Keratinocyte (primary cell): ENCODE data around the gene TMEM19. TPM values are rescaled to one million over a fixed set of nuclear protein-coding genes. Genes with fewer than 3 reads are reported as not detected.

ENCODE experiments used
- DNase-seq: peaks from one replicate; pipeline ENCODE4 v3.0.0-alpha.2; 2011; ENCODE audit warnings: low read depth, missing footprints, low spot score
- FAIRE-seq: peaks from 2 replicates; lab custom pipeline; 2011; peaks lifted over from hg19 to GRCh38; lab: Jason Lieb, UNC
- H2AFZ ChIP-seq: 2 replicates; pipeline ENCODE4 v1.6.0; 2012; ENCODE audit warnings: low read length, control low read depth, inconsistent platforms; ENCODE audit not compliant: control insufficient read depth
- H3K27ac ChIP-seq: 2 replicates; pipeline ENCODE4 v1.5.1; 2011; ENCODE audit warnings: low read length; ENCODE audit not compliant: control insufficient read depth, insufficient read depth
- H3K27me3 ChIP-seq: 3 replicates; pipeline ENCODE4 v1.6.0; 2011; ENCODE audit warnings: low read length; ENCODE audit not compliant: control insufficient read depth, insufficient read depth; ENCODE audit errors: extremely low read depth
- H3K36me3 ChIP-seq, 2 experiments: 2 replicates in 1 of 2; 3 replicates in 1 of 2; pipeline ENCODE4 v1.5.1; 2011; ENCODE audit warnings: low read length in 2 of 2, mild to moderate bottlenecking in 1 of 2; ENCODE audit not compliant: control insufficient read depth in 2 of 2, insufficient read depth in 2 of 2; ENCODE audit errors: extremely low read depth in 1 of 2
- H3K4me1 ChIP-seq: 3 replicates; pipeline ENCODE4 v1.5.1; 2011; ENCODE audit warnings: low read length; ENCODE audit not compliant: control insufficient read depth, insufficient read depth; ENCODE audit errors: extremely low read depth
- H3K4me2 ChIP-seq: 3 replicates; pipeline ENCODE4 v1.6.0; 2011; ENCODE audit warnings: low read depth, low read length; ENCODE audit not compliant: control insufficient read depth, insufficient read depth; ENCODE audit errors: extremely low read depth
- H3K4me3 ChIP-seq, 3 experiments: fragments of 200-600 bp in 1 of 3; sonication (generic) in 1 of 3; 2 replicates in 2 of 3; 3 replicates in 1 of 3; pipeline ENCODE4 v1.5.1; 2011 to 2016; ENCODE audit warnings: low read length in 3 of 3, mild to moderate bottlenecking in 3 of 3, control low read depth in 2 of 3, inconsistent platforms in 1 of 3, low read depth in 1 of 3, mixed read lengths in 1 of 3, mixed run types in 1 of 3, moderate library complexity in 1 of 3; ENCODE audit not compliant: control insufficient read depth in 2 of 3, insufficient read depth in 2 of 3; ENCODE audit errors: extremely low read depth in 1 of 3
- H3K79me2 ChIP-seq: 2 replicates; pipeline ENCODE4 v1.6.0; 2012; ENCODE audit warnings: low read length; ENCODE audit not compliant: control insufficient read depth, insufficient read depth
- H3K9ac ChIP-seq: 3 replicates; pipeline ENCODE4 v1.6.0; 2011; ENCODE audit warnings: low read length; ENCODE audit not compliant: control insufficient read depth, insufficient read depth; ENCODE audit errors: extremely low read depth
- H3K9me1 ChIP-seq: 3 replicates; pipeline ENCODE4 v1.6.0; 2011; ENCODE audit warnings: low read length; ENCODE audit not compliant: control insufficient read depth, insufficient read depth; ENCODE audit errors: extremely low read depth
- H3K9me3 ChIP-seq: 2 replicates; pipeline ENCODE4 v1.5.1; 2012; ENCODE audit warnings: low read depth, low read length; ENCODE audit not compliant: control insufficient read depth
- H4K20me1 ChIP-seq: 3 replicates; pipeline ENCODE4 v1.6.0; 2011; ENCODE audit warnings: low read length; ENCODE audit not compliant: control insufficient read depth, insufficient read depth; ENCODE audit errors: extremely low read depth
- EZH2 ChIP-seq: IDR thresholded peaks from one replicate; pipeline ENCODE4 v1.6.1; 2012; ENCODE audit warnings: inconsistent platforms, mild to moderate bottlenecking, low read length, moderate library complexity
- dilution Hi-C: fragments of 300-500 bp; cut with MboI; formaldehyde crosslinking; loops from one replicate; pipeline ENCODE4 v1.7.0; 2020; ENCODE audit warnings: low sequenced_read_pairs; ENCODE audit not compliant: extremely low pct_ligation_motif_present
- polyA plus RNA-seq, 5 experiments: library from polyadenylated mRNA; depleted of rRNA in 3 of 5; stranded (reverse) in 3 of 5; stranded (forward) in 1 of 5; unstranded in 1 of 5; fragments of >200 nt; gene quantifications; 1 replicate in 1 of 5; 2 replicates in 3 of 5; 3 replicates in 1 of 5; pipeline versions ENCODE4 v1.2.1 to v1.2.3, GENCODE V29; 2011 to 2012; ENCODE audit warnings: missing spikeins in 2 of 5, low read depth in 1 of 5, low replicate concordance in 1 of 5
- TF ChIP-seq, protein P1 (sequence below), 3 experiments: IDR thresholded peaks in 1 of 3; conservative IDR thresholded peaks in 1 of 3; optimal IDR thresholded peaks in 1 of 3; 2 replicates in 2 of 3; 3 replicates in 1 of 3; pipeline versions ENCODE3 to v1.5.1; 2011; ENCODE audit warnings: low read length in 3 of 3, mild to moderate bottlenecking in 3 of 3, moderate library complexity in 2 of 3, control low read depth in 1 of 3, inconsistent platforms in 1 of 3; ENCODE audit not compliant: insufficient read depth in 2 of 3; ENCODE audit errors: extremely low read depth in 1 of 3

The TMEM19 gene
- polyA plus RNA-seq, 1 donor (not counting 4 experiments of a cell fraction or from before 2014, with no cell fraction given): 38.8 TPM

DNA sequence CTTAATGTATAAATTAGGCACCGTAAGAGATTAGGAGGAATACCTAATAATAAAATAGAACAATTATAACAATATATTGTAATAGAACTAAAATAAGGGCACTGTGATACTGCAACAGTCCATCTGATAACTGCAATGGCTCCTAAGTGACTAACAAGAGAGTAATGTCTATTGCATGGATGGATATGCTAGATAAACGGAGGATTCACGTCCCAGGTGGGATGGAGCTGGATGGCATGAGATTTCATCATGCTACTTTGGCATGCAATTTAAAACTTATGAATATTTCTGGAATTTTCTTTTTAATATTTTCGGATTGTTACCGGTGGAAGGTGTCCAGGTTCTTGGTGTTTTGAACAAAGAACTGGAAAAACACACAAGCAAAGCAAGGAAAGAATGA lies 2.2 kb upstream of the TMEM19 start:
- Histone ChIP-seq H3K9me3 (no peaks in the 10 kb centered on the region), H3K27me3 (no peaks in the 10 kb centered on the region), H2AFZ (no peak overlapping the region), H3K9ac (no peak overlapping the region), H3K9me1 (no peaks in the 10 kb centered on the region), H4K20me1 (no peaks in the 10 kb centered on the region), H3K4me3 (no peak overlapping the region), H3K4me1 (peaks cover 21% of the 10 kb centered on the region), H3K4me2 (no peak overlapping the region), H3K27ac (peak overlapping the region; percentile 8), H3K36me3 (no peaks in the 10 kb centered on the region), H3K79me2 (peaks cover 2% of the 10 kb centered on the region)
- TF ChIP-seq, protein P1, sequence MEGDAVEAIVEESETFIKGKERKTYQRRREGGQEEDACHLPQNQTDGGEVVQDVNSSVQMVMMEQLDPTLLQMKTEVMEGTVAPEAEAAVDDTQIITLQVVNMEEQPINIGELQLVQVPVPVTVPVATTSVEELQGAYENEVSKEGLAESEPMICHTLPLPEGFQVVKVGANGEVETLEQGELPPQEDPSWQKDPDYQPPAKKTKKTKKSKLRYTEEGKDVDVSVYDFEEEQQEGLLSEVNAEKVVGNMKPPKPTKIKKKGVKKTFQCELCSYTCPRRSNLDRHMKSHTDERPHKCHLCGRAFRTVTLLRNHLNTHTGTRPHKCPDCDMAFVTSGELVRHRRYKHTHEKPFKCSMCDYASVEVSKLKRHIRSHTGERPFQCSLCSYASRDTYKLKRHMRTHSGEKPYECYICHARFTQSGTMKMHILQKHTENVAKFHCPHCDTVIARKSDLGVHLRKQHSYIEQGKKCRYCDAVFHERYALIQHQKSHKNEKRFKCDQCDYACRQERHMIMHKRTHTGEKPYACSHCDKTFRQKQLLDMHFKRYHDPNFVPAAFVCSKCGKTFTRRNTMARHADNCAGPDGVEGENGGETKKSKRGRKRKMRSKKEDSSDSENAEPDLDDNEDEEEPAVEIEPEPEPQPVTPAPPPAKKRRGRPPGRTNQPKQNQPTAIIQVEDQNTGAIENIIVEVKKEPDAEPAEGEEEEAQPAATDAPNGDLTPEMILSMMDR (optimal IDR thresholded peaks at IDR 0.05 in 1 of 3, IDR thresholded peaks at IDR 0.05 in 1 of 3, conservative IDR thresholded peaks at IDR 0.05 in 1 of 3; ENCODE audit: extremely low read depth in 1 of 3, insufficient read depth in 2 of 3, low read length in 3 of 3): no peak
- TF ChIP-seq EZH2: no peak
- dilution Hi-C loops: no loop called here
- DNase-seq (no peak), FAIRE-seq (no peak)

DNA sequence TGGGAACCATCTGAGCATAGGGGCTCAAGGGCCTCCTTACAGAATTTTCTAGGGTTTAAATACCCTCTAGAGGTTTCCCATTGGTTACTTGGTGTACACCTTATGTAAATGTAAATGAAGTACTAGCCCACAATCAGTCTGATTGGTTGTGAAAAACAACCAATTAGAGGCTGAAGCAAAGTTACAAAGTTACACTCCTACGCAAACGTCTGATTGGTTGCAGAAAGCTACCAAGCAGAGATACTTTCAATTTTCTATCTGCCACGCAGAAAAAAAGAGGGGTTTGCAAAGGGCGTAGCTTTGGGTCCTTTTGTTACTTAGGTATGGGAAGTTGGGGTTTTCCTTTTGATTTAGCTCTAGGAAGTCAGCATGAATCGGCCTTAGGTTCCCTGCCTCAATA lies 1.8 kb upstream of the TMEM19 start:
- Histone ChIP-seq H3K4me1 (peaks cover 25% of the 10 kb centered on the region), H2AFZ (peak overlapping the region; percentile 8), H3K36me3 (no peaks in the 10 kb centered on the region), H3K9ac (no peak overlapping the region), H3K4me2 (no peak overlapping the region), H3K27ac (peak overlapping the region; percentile 8), H4K20me1 (no peaks in the 10 kb centered on the region), H3K9me3 (no peaks in the 10 kb centered on the region), H3K4me3 (no peak overlapping the region), H3K9me1 (no peaks in the 10 kb centered on the region), H3K79me2 (peaks cover 2% of the 10 kb centered on the region), H3K27me3 (no peaks in the 10 kb centered on the region)
- FAIRE-seq (no peak), DNase-seq (no peak)
- dilution Hi-C loops: no loop called here
- TF ChIP-seq, protein P1 (optimal IDR thresholded peaks at IDR 0.05 in 1 of 3, IDR thresholded peaks at IDR 0.05 in 1 of 3, conservative IDR thresholded peaks at IDR 0.05 in 1 of 3; ENCODE audit: extremely low read depth in 1 of 3, insufficient read depth in 2 of 3, low read length in 3 of 3): no peak
- no peak for TF ChIP-seq EZH2
